ENCODE results near the gene TTC28.
"Not testable (repeated sequence)": the region's sequence is repeated elsewhere in the genome, so short reads cannot be mapped to it uniquely, and the experiment has no call there.

TTC28 gene

DNA sequence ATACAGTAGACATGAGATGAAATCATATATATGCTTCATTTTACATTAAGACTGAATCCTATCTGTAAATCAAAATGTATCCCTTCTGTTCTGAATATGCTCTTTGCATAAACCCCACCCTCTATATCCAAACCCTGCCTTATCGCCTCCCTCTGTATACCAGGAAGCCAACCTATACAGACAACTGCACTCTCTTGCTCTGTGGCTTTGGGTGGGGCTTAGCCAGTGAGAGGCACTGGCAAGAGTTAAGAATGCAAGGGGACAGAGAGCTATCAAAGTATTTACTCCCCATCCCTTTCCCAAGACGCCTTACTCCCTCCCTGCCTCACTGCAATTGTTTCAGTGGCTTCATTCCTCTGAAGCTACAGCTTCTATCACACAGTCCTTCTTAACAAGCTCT is 309.8 kb downstream of the TTC28 start:
- no peak overlapping the region for H3K4me3 ChIP-seq (ENCODE audit: low read length)
- H3K4me1 ChIP-seq (ENCODE audit: control insufficient read depth, insufficient read depth, low read length): peaks cover 11% of the 10 kb centered on the region
- H3K9me3 ChIP-seq (ENCODE audit: control insufficient read depth, low read length): no peaks in the 10 kb centered on the region
- H3K27me3 ChIP-seq (ENCODE audit: control insufficient read depth, insufficient read depth, low read length): no peaks in the 10 kb centered on the region
- no peaks in the 10 kb centered on the region for H3K36me3 ChIP-seq (ENCODE audit: control insufficient read depth, insufficient read depth, low read length)
- H3K9ac ChIP-seq (ENCODE audit: low read length): no peak overlapping the region

GRCh38 chr22:28366856-28367255 is 312.8 kb downstream of the TTC28 start:
- Histone ChIP-seq H3K27me3 (ENCODE audit: control insufficient read depth, insufficient read depth, low read length) (no peaks in the 10 kb centered on the region), H3K4me3 (ENCODE audit: low read length) (no peak overlapping the region), H3K4me1 (ENCODE audit: control insufficient read depth, insufficient read depth, low read length) (peaks cover 7% of the 10 kb centered on the region), H3K9me3 (ENCODE audit: control insufficient read depth, low read length) (no peaks in the 10 kb centered on the region), H3K36me3 (ENCODE audit: control insufficient read depth, insufficient read depth, low read length) (no peaks in the 10 kb centered on the region), H3K9ac (ENCODE audit: low read length) (no peak overlapping the region)

DNA sequence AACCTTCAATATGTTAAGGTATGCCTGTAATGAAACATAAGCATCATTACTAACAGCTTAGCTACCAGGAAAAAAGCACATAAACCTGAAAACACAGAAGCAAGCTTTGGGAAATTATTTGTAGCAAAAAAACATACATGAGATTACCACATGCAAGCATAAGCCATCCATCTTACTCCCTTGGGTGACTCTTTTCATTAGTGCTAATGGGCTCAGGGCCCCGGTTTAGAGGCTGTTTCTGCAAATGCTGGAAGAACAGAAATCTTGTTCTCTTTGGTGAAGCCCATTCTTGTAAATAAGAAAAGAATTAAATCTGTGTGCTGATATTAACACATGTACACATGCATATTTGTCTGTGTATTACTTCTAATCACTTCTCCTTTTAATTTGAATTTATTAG is 314.3 kb downstream of the TTC28 start:
- no peaks in the 10 kb centered on the region for H3K36me3 ChIP-seq (ENCODE audit: control insufficient read depth, insufficient read depth, low read length)
- H3K9ac ChIP-seq (ENCODE audit: low read length): no peak overlapping the region
- H3K27me3 ChIP-seq (ENCODE audit: control insufficient read depth, insufficient read depth, low read length): no peaks in the 10 kb centered on the region

DNA sequence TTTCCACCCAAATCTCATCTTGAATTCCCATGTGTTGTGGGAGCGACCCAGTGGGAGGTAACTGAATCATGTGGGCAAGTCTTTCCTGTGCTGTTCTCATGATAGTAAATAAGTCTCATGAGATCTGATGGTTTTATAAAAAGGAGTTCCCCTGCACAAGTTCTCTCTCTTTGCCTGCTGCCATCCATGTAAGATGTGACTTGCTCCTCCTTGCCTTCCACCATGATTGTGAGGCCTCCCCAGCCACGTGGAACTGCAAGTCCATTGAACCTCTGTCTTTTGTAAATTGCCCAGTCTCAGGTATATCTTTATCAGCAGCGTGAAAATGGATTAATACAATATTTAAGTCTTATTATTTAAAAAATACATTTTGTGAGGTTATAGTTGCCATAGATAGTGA is 315.5 kb downstream of the TTC28 start:
- not testable (repeated sequence) for H3K4me1 ChIP-seq (ENCODE audit: control insufficient read depth, insufficient read depth, low read length); H3K9me3 ChIP-seq (ENCODE audit: control insufficient read depth, low read length); H3K9ac ChIP-seq (ENCODE audit: low read length); H3K4me3 ChIP-seq (ENCODE audit: low read length); H3K27me3 ChIP-seq (ENCODE audit: control insufficient read depth, insufficient read depth, low read length); H3K36me3 ChIP-seq (ENCODE audit: control insufficient read depth, insufficient read depth, low read length)

More for the DNA sequence above, 314.3 kb downstream of the TTC28 start:
- Histone ChIP-seq H3K9me3 (ENCODE audit: control insufficient read depth, low read length) (no peaks in the 10 kb centered on the region), H3K4me3 (ENCODE audit: low read length) (no peak overlapping the region), H3K4me1 (ENCODE audit: control insufficient read depth, insufficient read depth, low read length) (peaks cover 7% of the 10 kb centered on the region)

- no peaks in the 10 kb centered on the region for H3K36me3 ChIP-seq (ENCODE audit: control insufficient read depth, insufficient read depth, low read length)
- no peak overlapping the region for H3K9ac ChIP-seq (ENCODE audit: low read length)
- H3K27me3 ChIP-seq (ENCODE audit: control insufficient read depth, insufficient read depth, low read length): no peaks in the 10 kb centered on the region
- H3K9me3 ChIP-seq (ENCODE audit: control insufficient read depth, low read length): no peaks in the 10 kb centered on the region
- H3K4me3 ChIP-seq (ENCODE audit: low read length): no peak overlapping the region
- H3K4me1 ChIP-seq (ENCODE audit: control insufficient read depth, insufficient read depth, low read length): no peaks in the 10 kb centered on the region
Measured at GRCh38 chr22:28360939-28361338, 318.7 kb downstream of the TTC28 start.

GRCh38 chr22:28358312-28358711 is 321.3 kb downstream of the TTC28 start:
- H3K4me3 ChIP-seq (ENCODE audit: low read length): no peak overlapping the region
- H3K36me3 ChIP-seq (ENCODE audit: control insufficient read depth, insufficient read depth, low read length): no peaks in the 10 kb centered on the region
- no peaks in the 10 kb centered on the region for H3K9me3 ChIP-seq (ENCODE audit: control insufficient read depth, low read length)
- H3K9ac ChIP-seq (ENCODE audit: low read length): no peak overlapping the region
- H3K4me1 ChIP-seq (ENCODE audit: control insufficient read depth, insufficient read depth, low read length): no peaks in the 10 kb centered on the region
- H3K27me3 ChIP-seq (ENCODE audit: control insufficient read depth, insufficient read depth, low read length): no peaks in the 10 kb centered on the region

DNA sequence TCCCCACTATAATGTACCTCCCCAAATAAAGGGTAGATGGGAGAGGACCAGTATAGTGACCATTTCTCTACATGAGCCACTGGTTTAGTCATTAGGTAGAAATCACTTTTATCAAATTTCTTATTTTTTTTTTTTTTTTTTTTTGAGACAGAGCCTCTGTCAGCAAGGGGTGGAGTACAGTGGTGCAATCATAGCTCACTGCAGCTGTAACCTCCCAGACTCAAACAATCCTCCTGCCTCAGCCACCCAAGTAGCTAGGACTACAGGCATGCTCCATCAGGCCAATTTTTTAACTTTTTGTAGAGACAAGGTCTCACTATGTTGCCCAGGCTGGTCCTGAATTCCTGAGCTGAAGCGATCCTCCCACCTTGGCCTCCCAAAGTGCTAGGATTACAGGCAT is 322.4 kb downstream of the TTC28 start:
- Histone ChIP-seq H3K4me3 (ENCODE audit: low read length) (no peak overlapping the region), H3K9ac (ENCODE audit: low read length) (no peak overlapping the region), H3K36me3 (ENCODE audit: control insufficient read depth, insufficient read depth, low read length) (no peaks in the 10 kb centered on the region), H3K9me3 (ENCODE audit: control insufficient read depth, low read length) (no peaks in the 10 kb centered on the region), H3K27me3 (ENCODE audit: control insufficient read depth, insufficient read depth, low read length) (no peaks in the 10 kb centered on the region), H3K4me1 (ENCODE audit: control insufficient read depth, insufficient read depth, low read length) (no peaks in the 10 kb centered on the region)

DNA sequence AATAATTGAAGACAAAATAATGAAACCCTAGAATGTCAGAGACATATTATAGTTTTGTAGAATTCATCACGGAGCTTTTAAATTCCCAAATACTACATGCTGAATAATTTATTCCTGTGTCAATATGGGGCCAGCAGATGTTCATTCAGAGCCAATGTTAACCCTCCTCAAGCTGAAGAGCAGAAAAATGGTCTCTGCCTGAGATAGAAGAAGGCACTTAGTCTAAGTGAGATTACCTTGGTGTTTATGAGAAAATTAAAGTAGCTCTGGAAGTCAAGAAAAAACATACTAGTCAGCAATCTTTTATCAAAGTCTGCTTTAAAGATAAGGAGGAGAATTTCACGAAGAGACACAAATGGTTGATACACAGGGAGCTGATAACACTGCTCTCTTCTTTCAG is 328.2 kb downstream of the TTC28 start:
- no peaks in the 10 kb centered on the region for H3K36me3 ChIP-seq (ENCODE audit: control insufficient read depth, insufficient read depth, low read length)
- no peaks in the 10 kb centered on the region for H3K4me1 ChIP-seq (ENCODE audit: control insufficient read depth, insufficient read depth, low read length)
- no peaks in the 10 kb centered on the region for H3K9me3 ChIP-seq (ENCODE audit: control insufficient read depth, low read length)
- no peaks in the 10 kb centered on the region for H3K27me3 ChIP-seq (ENCODE audit: control insufficient read depth, insufficient read depth, low read length)
- no peak overlapping the region for H3K9ac ChIP-seq (ENCODE audit: low read length)
- H3K4me3 ChIP-seq (ENCODE audit: low read length): no peak overlapping the region

DNA sequence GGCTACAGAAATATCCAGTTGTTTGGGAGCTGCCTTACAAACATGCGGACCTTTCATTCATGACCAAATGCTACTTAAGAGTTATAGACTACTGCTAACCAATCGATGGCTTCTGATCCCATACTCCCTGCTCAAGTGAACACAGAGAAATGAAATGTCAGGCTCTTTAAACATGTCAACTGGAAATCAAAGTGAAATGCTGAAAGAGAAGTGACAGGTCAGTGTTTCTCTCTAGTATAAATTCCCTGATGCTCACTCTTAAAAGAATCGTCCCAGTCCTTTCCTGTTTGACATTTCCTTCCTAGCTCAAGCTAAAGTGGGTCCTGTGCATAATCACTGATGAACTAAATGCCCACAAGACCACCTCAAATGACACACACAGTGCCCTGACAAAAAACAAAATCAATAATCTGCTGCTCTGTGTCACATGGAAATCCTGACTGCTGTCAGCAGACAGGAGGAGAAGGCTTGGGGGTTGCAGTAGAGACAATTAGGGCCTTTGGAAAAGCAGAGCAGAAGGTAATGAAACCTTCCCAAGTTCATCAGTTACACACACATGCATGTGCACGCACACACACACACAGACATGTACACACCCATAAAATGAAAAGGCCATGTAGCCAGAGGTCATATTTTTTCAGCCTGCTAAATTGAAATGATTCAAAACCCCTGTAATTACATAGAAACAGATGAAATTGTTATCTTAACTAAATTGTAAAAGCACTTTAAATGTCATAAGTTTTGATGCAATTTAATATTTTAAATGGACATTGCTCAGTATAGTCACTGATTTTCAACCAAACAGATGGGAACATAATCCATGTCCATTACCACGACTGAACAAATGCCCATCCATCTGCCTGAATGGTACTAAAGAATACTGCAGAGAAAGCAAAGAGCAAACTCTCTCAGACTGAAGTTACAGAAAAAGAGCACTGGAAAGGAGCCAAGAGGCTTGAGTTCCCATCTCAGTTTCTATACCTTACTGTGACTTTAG is 330.7 kb downstream of the TTC28 start:
- Histone ChIP-seq H3K9ac (ENCODE audit: low read length) (no peak overlapping the region), H3K9me3 (ENCODE audit: control insufficient read depth, low read length) (no peaks in the 10 kb centered on the region), H3K4me3 (ENCODE audit: low read length) (no peak overlapping the region), H3K4me1 (ENCODE audit: control insufficient read depth, insufficient read depth, low read length) (no peaks in the 10 kb centered on the region), H3K27me3 (ENCODE audit: control insufficient read depth, insufficient read depth, low read length) (no peaks in the 10 kb centered on the region), H3K36me3 (ENCODE audit: control insufficient read depth, insufficient read depth, low read length) (no peaks in the 10 kb centered on the region)

DNA sequence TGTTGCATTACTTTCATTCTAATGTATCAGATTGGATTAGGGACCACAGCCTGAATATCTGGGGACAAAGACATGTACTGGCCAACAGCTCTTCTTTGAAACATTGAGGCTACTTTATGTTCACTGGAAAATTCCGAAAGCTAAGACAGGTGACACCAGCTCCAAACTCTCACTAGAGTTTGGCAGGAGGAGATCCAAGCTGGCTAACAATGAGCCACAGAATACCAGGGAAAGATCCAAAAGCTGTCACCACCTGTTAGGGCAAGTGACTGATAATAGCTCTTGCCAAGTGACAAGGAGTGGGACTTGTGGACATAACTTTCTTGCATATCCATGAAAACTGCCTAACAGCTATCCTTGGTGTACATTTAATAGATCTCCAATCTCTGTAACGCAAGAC is 333.3 kb downstream of the TTC28 start:
- no peak overlapping the region for H3K4me3 ChIP-seq (ENCODE audit: low read length)
- H3K27me3 ChIP-seq (ENCODE audit: control insufficient read depth, insufficient read depth, low read length): no peaks in the 10 kb centered on the region
- no peaks in the 10 kb centered on the region for H3K9me3 ChIP-seq (ENCODE audit: control insufficient read depth, low read length)
- H3K9ac ChIP-seq (ENCODE audit: low read length): no peak overlapping the region
- H3K36me3 ChIP-seq (ENCODE audit: control insufficient read depth, insufficient read depth, low read length): no peaks in the 10 kb centered on the region
- no peaks in the 10 kb centered on the region for H3K4me1 ChIP-seq (ENCODE audit: control insufficient read depth, insufficient read depth, low read length)

GRCh38 chr22:28344918-28345703 is 334.5 kb downstream of the TTC28 start:
- Histone ChIP-seq H3K9me3 (ENCODE audit: control insufficient read depth, low read length) (no peaks in the 10 kb centered on the region), H3K27me3 (ENCODE audit: control insufficient read depth, insufficient read depth, low read length) (no peaks in the 10 kb centered on the region), H3K36me3 (ENCODE audit: control insufficient read depth, insufficient read depth, low read length) (no peaks in the 10 kb centered on the region), H3K4me3 (ENCODE audit: low read length) (no peak overlapping the region), H3K9ac (ENCODE audit: low read length) (no peak overlapping the region), H3K4me1 (ENCODE audit: control insufficient read depth, insufficient read depth, low read length) (no peaks in the 10 kb centered on the region)

GRCh38 chr22:28341001-28341400 is 338.6 kb downstream of the TTC28 start:
- Histone ChIP-seq H3K27me3 (ENCODE audit: control insufficient read depth, insufficient read depth, low read length) (no peaks in the 10 kb centered on the region), H3K36me3 (ENCODE audit: control insufficient read depth, insufficient read depth, low read length) (no peaks in the 10 kb centered on the region)

More at GRCh38 chr22:28341001-28341400, 338.6 kb downstream of the TTC28 start:
- no peak overlapping the region for H3K9ac ChIP-seq (ENCODE audit: low read length)
- H3K9me3 ChIP-seq (ENCODE audit: control insufficient read depth, low read length): no peaks in the 10 kb centered on the region
- H3K4me1 ChIP-seq (ENCODE audit: control insufficient read depth, insufficient read depth, low read length): no peaks in the 10 kb centered on the region
- no peak overlapping the region for H3K4me3 ChIP-seq (ENCODE audit: low read length)
